Neural progenitor cell (in vitro differentiated cells): ENCODE data around the gene TGFB1. TPM values are rescaled to one million over a fixed set of nuclear protein-coding genes. Genes with fewer than 3 reads are reported as not detected.

Source experiments
- DNase-seq: peaks from one replicate; pipeline ENCODE4 v3.0.0-alpha.2; 2016; ENCODE audit warnings: low spot score
- H2AFZ ChIP-seq: fragments of 200-600 bp; sonication (generic); replicated peaks from 2 replicates; pipeline ENCODE4 v1.6.1; 2016; ENCODE audit warnings: antibody characterized with exemption
- H3F3A ChIP-seq: fragments of 200-600 bp; sonication (generic); 2 replicates; pipeline ENCODE4 v1.6.1; 2016; ENCODE audit warnings: antibody characterized with exemption, low read depth
- H3K27ac ChIP-seq: fragments of 200-600 bp; sonication (generic); 2 replicates; pipeline ENCODE4 v1.5.1; 2016; ENCODE audit warnings: mild to moderate bottlenecking
- H3K27me3 ChIP-seq: fragments of 200-600 bp; sonication (generic); 2 replicates; pipeline ENCODE4 v1.6.1; 2016; ENCODE audit warnings: mild to moderate bottlenecking, moderate library complexity
- H3K36me3 ChIP-seq: fragments of 200-600 bp; sonication (generic); 2 replicates; pipeline ENCODE4 v1.5.1; 2016
- H3K4me1 ChIP-seq: fragments of 200-600 bp; sonication (generic); 2 replicates; pipeline ENCODE4 v1.6.1; 2016; ENCODE audit warnings: mixed run types
- H3K4me2 ChIP-seq: fragments of 200-600 bp; sonication (generic); 2 replicates; pipeline ENCODE4 v1.6.1; 2016
- H3K4me3 ChIP-seq: fragments of 200-600 bp; sonication (generic); 2 replicates; pipeline ENCODE4 v1.5.1; 2016
- H3K79me2 ChIP-seq: fragments of 200-600 bp; sonication (generic); 2 replicates; pipeline ENCODE4 v1.6.1; 2016; ENCODE audit warnings: low read depth
- H3K9ac ChIP-seq: fragments of 200-600 bp; sonication (generic); 2 replicates; pipeline ENCODE4 v1.6.1; 2016
- H3K9me3 ChIP-seq: fragments of 200-600 bp; sonication (generic); 2 replicates; pipeline ENCODE4 v1.5.1; 2016; ENCODE audit warnings: low read depth
- H4K20me1 ChIP-seq: fragments of 200-600 bp; sonication (generic); 2 replicates; pipeline ENCODE4 v1.6.1; 2016; ENCODE audit warnings: low read depth
- H3K27ac Mint-ChIP-seq: 3 replicates; pipeline ENCODE4 v1.8.0; 2021; ENCODE audit warnings: mixed read lengths
- H3K27me3 Mint-ChIP-seq: 2 replicates; pipeline ENCODE4 v1.8.0; 2022; ENCODE audit warnings: low read depth, mild to moderate bottlenecking, inconsistent platforms, moderate library complexity, mixed read lengths; ENCODE audit not compliant: insufficient read depth
- H3K36me3 Mint-ChIP-seq: 3 replicates; pipeline ENCODE4 v1.8.0; 2021; ENCODE audit warnings: mixed read lengths
- H3K4me1 Mint-ChIP-seq: 3 replicates; pipeline ENCODE4 v1.8.0; 2021; ENCODE audit warnings: mixed read lengths
- H3K4me3 Mint-ChIP-seq: 3 replicates; pipeline ENCODE4 v1.8.0; 2021; ENCODE audit warnings: mild to moderate bottlenecking, moderate library complexity, mixed read lengths
- H3K9me3 Mint-ChIP-seq: 3 replicates; pipeline ENCODE4 v1.8.0; 2020; ENCODE audit warnings: mixed read lengths
- CTCF ChIP-seq: fragments of 200-600 bp; sonication (generic); IDR thresholded peaks from 2 replicates; pipeline ENCODE4 v1.5.1; 2017; ENCODE audit warnings: antibody characterized with exemption, mild to moderate bottlenecking
- EZH2 ChIP-seq: fragments of 200-600 bp; sonication (generic); IDR thresholded peaks from 2 replicates; pipeline ENCODE4 v1.6.1; 2017; ENCODE audit warnings: antibody characterized with exemption, mild to moderate bottlenecking, moderate library complexity
- EZH2phosphoT487 ChIP-seq: fragments of 200-600 bp; sonication (generic); IDR thresholded peaks from 2 replicates; pipeline ENCODE4 v1.6.1; 2017; ENCODE audit warnings: antibody characterized with exemption
- total RNA-seq: library from RNA; depleted of rRNA; stranded (reverse); fragments of >200 nt; gene quantifications from 2 replicates; pipeline ENCODE4 v1.2.3, GENCODE V29; 2015; ENCODE audit warnings: low replicate concordance

TGFB1 gene
- total RNA-seq, 1 donor from 2014 or later: 0.65 TPM

- peaks cover 9% of the 10 kb centered on the region for H3K27me3 Mint-ChIP-seq
- H3K9ac ChIP-seq: no peak overlapping the region
- peaks cover 27% of the 10 kb centered on the region for H3K79me2 ChIP-seq
- no peaks in the 10 kb centered on the region for H3K36me3 ChIP-seq
- peaks cover 20% of the 10 kb centered on the region for H3K36me3 Mint-ChIP-seq
- H3K4me1 ChIP-seq: peaks cover 10% of the 10 kb centered on the region
- H3K4me2 ChIP-seq: peak overlapping the region; percentile 94
- no peaks in the 10 kb centered on the region for H4K20me1 ChIP-seq
- H3K27me3 ChIP-seq: no peaks in the 10 kb centered on the region
- H3K4me3 ChIP-seq: peak overlapping the region; percentile 94
- TF ChIP-seq EZH2phosphoT487: no peak
- TF ChIP-seq EZH2: no peak
- no peak for TF ChIP-seq CTCF
- H3K27ac Mint-ChIP-seq: no peak overlapping the region
- DNase-seq: no peak
- no peaks in the 10 kb centered on the region for H3K9me3 ChIP-seq
- H3K9me3 Mint-ChIP-seq: no peaks in the 10 kb centered on the region
- H2AFZ ChIP-seq: no peak overlapping the region
- H3K4me3 Mint-ChIP-seq: peak overlapping the region; percentile 97
- H3K27ac ChIP-seq: no peak overlapping the region
- peaks cover 21% of the 10 kb centered on the region for H3K4me1 Mint-ChIP-seq
- H3F3A ChIP-seq: peaks cover 42% of the 10 kb centered on the region
These were observed 42.1 kb downstream of the TGFB1 start for GRCh38 chr19:41311613-41312012.

- TF ChIP-seq EZH2: no peak
- TF ChIP-seq EZH2phosphoT487: no peak
- no peak for TF ChIP-seq CTCF
- Histone ChIP-seq H3K27me3 (no peaks in the 10 kb centered on the region), H3K4me3 (peak overlapping the region; percentile 94), H3K4me1 (peaks cover 10% of the 10 kb centered on the region), H2AFZ (no peak overlapping the region), H3K9ac (peak overlapping the region; percentile 95), H3K4me2 (peak overlapping the region; percentile 94), H3K27ac (no peak overlapping the region), H3K36me3 (no peaks in the 10 kb centered on the region), H3K9me3 (no peaks in the 10 kb centered on the region), H4K20me1 (no peaks in the 10 kb centered on the region), H3K79me2 (peaks cover 27% of the 10 kb centered on the region), H3F3A (peaks cover 47% of the 10 kb centered on the region)
- H3K36me3 Mint-ChIP-seq: peaks cover 18% of the 10 kb centered on the region
- no peaks in the 10 kb centered on the region for H3K9me3 Mint-ChIP-seq
- peaks cover 21% of the 10 kb centered on the region for H3K4me1 Mint-ChIP-seq
- no peak for DNase-seq
- H3K27ac Mint-ChIP-seq: no peak overlapping the region
- peak overlapping the region; percentile 97 for H3K4me3 Mint-ChIP-seq
- H3K27me3 Mint-ChIP-seq: peaks cover 5% of the 10 kb centered on the region
These were observed 42.6 kb downstream of the TGFB1 start for GRCh38 chr19:41311072-41311471.

- peak within 1 kb of the TSS; percentile 97 for H2AFZ ChIP-seq
- H3K4me3 Mint-ChIP-seq: peak within 1 kb of the TSS; percentile 97
- peaks cover 53% of the 10 kb centered on the region for H3F3A ChIP-seq
- no peak for TF ChIP-seq CTCF
- no peak for TF ChIP-seq EZH2
- no peak for TF ChIP-seq EZH2phosphoT487
- H3K4me2 ChIP-seq: peak within 1 kb of the TSS; percentile 94
- H3K36me3 Mint-ChIP-seq: peaks cover 16% of the 10 kb centered on the region
- no peaks in the 10 kb centered on the region for H4K20me1 ChIP-seq
- peaks cover 10% of the 10 kb centered on the region for H3K4me1 ChIP-seq
- no peaks in the 10 kb centered on the region for H3K9me3 ChIP-seq
- H3K4me3 ChIP-seq: peak within 1 kb of the TSS; percentile 94
- H3K4me1 Mint-ChIP-seq: peaks cover 21% of the 10 kb centered on the region
- H3K27me3 ChIP-seq: no peaks in the 10 kb centered on the region
- H3K27ac Mint-ChIP-seq: peak within 1 kb of the TSS; percentile 94
- peak within 1 kb of the TSS; percentile 93 for H3K27ac ChIP-seq
- H3K79me2 ChIP-seq: peaks cover 27% of the 10 kb centered on the region
- DNase-seq: peak; percentile 94
- H3K9me3 Mint-ChIP-seq: no peaks in the 10 kb centered on the region
- peak within 1 kb of the TSS; percentile 95 for H3K9ac ChIP-seq
- no peaks in the 10 kb centered on the region for H3K36me3 ChIP-seq
- peaks cover 5% of the 10 kb centered on the region for H3K27me3 Mint-ChIP-seq
These were observed 43.5 kb downstream of the TGFB1 start, which contains the start of gene CCDC97 for GRCh38 chr19:41310033-41310831. Gene CCDC97 (plus strand): TSS chr19:41310172. CDS start chr19:41310311, 139 bp downstream.
